MM.1S (cell line): ENCODE measurements around the gene UBE2F.

Experiments
- DNase-seq: peaks from one replicate; pipeline ENCODE4 v3.0.0-alpha.2; 2015
- H2AFZ ChIP-seq: fragments of 300-600 bp; sonication (generic); 2 replicates; pipeline ENCODE4 v1.6.0; 2016; ENCODE audit warnings: antibody characterized with exemption, low read length
- H3F3A ChIP-seq: fragments of 300-600 bp; sonication (generic); 2 replicates; pipeline ENCODE4 v1.6.1; 2016; ENCODE audit warnings: mild to moderate bottlenecking, antibody characterized with exemption, low read length, moderate library complexity, mixed read lengths; ENCODE audit not compliant: insufficient read depth
- H3K27ac ChIP-seq: fragments of 300-600 bp; sonication (generic); 2 replicates; pipeline ENCODE4 v1.5.1; 2016; ENCODE audit warnings: mild to moderate bottlenecking, low read length
- H3K27me3 ChIP-seq: fragments of 300-600 bp; sonication (generic); replicated peaks from 2 replicates; pipeline ENCODE4 v1.6.0; 2016; ENCODE audit warnings: low read length; ENCODE audit not compliant: insufficient read depth
- H3K36me3 ChIP-seq: fragments of 300-600 bp; sonication (generic); replicated peaks from 2 replicates; pipeline ENCODE4 v1.6.1; 2016; ENCODE audit warnings: mild to moderate bottlenecking, low read length, mixed read lengths; ENCODE audit not compliant: insufficient read depth
- H3K4me1 ChIP-seq: fragments of 300-600 bp; sonication (generic); 2 replicates; pipeline ENCODE4 v1.6.1; 2016; ENCODE audit warnings: low read length, mixed read lengths
- H3K4me2 ChIP-seq: fragments of 300-600 bp; sonication (generic); 2 replicates; pipeline ENCODE4 v1.6.0; 2016; ENCODE audit warnings: low read depth, low read length
- H3K4me3 ChIP-seq: fragments of 300-600 bp; sonication (generic); 2 replicates; pipeline ENCODE4 v1.5.1; 2016; ENCODE audit warnings: low read length, mixed read lengths
- H3K79me2 ChIP-seq: fragments of 300-600 bp; sonication (generic); 2 replicates; pipeline ENCODE4 v1.6.1; 2016; ENCODE audit warnings: mixed run types, low read length, mixed read lengths
- H3K9ac ChIP-seq: fragments of 300-600 bp; sonication (generic); 2 replicates; pipeline ENCODE4 v1.6.1; 2016; ENCODE audit warnings: low read length, mixed read lengths
- H3K9me2 ChIP-seq: fragments of 300-600 bp; sonication (generic); replicated peaks from 2 replicates; pipeline ENCODE4 v1.6.1; 2016; ENCODE audit warnings: mild to moderate bottlenecking, low read length, mixed read lengths; ENCODE audit not compliant: insufficient read depth
- H3K9me3 ChIP-seq: fragments of 300-600 bp; sonication (generic); replicated peaks from 2 replicates; pipeline ENCODE4 v1.6.1; 2016; ENCODE audit warnings: mild to moderate bottlenecking, low read length, mixed read lengths; ENCODE audit not compliant: insufficient read depth
- H4K20me1 ChIP-seq: fragments of 300-600 bp; sonication (generic); 2 replicates; pipeline ENCODE4 v1.6.1; 2016; ENCODE audit warnings: mild to moderate bottlenecking, low read length, moderate library complexity, mixed read lengths; ENCODE audit not compliant: insufficient read depth
- EZH2 ChIP-seq: fragments of 300-600 bp; sonication (generic); optimal IDR thresholded peaks from 2 replicates; pipeline ENCODE3; 2017; ENCODE audit warnings: low read depth, mild to moderate bottlenecking, antibody characterized with exemption, low read length, mixed read lengths
- EZH2phosphoT487 ChIP-seq: fragments of 300-600 bp; sonication (generic); IDR thresholded peaks from 2 replicates; pipeline ENCODE4 v1.6.1; 2018; ENCODE audit warnings: antibody characterized with exemption, low read length
- TF ChIP-seq, protein P1 (sequence below): fragments of 300-600 bp; sonication (generic); IDR thresholded peaks from 2 replicates; pipeline ENCODE4 v1.5.1; 2016; ENCODE audit warnings: antibody characterized with exemption, low read length, mixed read lengths

Gene UBE2F

DNA sequence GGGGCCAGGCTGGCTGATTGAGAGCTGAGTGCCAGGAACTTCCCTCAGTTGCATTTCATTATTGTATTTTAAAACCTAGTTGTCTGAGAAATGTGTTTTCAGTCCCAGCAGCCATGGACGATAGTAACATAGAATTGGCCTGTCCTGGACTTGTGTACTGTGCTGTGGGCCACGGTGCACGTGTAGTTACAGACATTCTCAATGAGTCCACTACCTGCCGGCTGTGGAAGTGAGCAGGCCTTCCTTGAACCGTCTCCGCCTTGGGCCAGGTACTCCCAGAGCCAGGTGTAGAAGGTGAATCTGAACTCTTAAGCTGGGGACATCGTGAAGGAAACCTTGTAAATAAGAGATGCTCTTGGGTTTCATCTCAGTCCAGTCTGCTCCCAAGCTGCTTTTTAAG, 47.0 kb downstream of the UBE2F start:
- Histone ChIP-seq H3K27me3 (no peaks in the 10 kb centered on the region), H3K9me3 (no peaks in the 10 kb centered on the region), H3K4me2 (no peak overlapping the region), H3K27ac (no peak overlapping the region), H3K9me2 (no peaks in the 10 kb centered on the region), H3K9ac (no peak overlapping the region), H3F3A (no peaks in the 10 kb centered on the region), H3K4me1 (no peaks in the 10 kb centered on the region), H4K20me1 (no peaks in the 10 kb centered on the region), H3K79me2 (0 out of 2 replicates have a peak, but pooled peaks cover 3% of the 10 kb centered on the region), H3K4me3 (no peak overlapping the region), H2AFZ (no peak overlapping the region), H3K36me3 (no peaks in the 10 kb centered on the region)
- TF ChIP-seq EZH2 (no peak), EZH2phosphoT487 (no peak)
- TF ChIP-seq, protein P1, sequence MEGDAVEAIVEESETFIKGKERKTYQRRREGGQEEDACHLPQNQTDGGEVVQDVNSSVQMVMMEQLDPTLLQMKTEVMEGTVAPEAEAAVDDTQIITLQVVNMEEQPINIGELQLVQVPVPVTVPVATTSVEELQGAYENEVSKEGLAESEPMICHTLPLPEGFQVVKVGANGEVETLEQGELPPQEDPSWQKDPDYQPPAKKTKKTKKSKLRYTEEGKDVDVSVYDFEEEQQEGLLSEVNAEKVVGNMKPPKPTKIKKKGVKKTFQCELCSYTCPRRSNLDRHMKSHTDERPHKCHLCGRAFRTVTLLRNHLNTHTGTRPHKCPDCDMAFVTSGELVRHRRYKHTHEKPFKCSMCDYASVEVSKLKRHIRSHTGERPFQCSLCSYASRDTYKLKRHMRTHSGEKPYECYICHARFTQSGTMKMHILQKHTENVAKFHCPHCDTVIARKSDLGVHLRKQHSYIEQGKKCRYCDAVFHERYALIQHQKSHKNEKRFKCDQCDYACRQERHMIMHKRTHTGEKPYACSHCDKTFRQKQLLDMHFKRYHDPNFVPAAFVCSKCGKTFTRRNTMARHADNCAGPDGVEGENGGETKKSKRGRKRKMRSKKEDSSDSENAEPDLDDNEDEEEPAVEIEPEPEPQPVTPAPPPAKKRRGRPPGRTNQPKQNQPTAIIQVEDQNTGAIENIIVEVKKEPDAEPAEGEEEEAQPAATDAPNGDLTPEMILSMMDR, result no peak
- DNase-seq, result no peak

DNA sequence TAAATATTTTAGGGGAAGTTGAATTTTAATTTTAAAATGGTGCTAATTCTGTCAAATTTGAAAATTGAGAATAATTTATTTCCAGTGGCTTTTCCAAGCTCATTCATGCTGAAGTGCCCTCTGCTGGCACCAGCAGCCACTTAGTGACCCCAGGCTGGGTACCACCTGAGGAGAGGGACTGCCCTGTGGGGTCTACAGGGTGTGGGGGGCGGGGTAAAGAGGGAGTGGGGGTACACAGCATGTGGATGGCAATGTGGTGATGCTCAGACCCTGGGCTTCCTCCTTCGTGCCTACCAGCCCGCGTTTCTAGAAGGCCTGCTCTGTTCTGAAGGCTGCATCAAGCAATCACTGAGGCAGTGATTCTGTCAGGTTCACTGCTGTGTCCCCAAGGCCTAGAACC, 48.9 kb downstream of the UBE2F start:
- no peaks in the 10 kb centered on the region for H3K27me3 ChIP-seq
- H3K9me3 ChIP-seq, result no peaks in the 10 kb centered on the region
- H3K79me2 ChIP-seq, result no peaks in the 10 kb centered on the region
- DNase-seq, result no peak
- no peak for TF ChIP-seq EZH2
- TF ChIP-seq EZH2phosphoT487, result no peak
- TF ChIP-seq, protein P1, result 0 out of 2 replicates have a peak, but pooled peaks have one; percentile 9
- no peak overlapping the region for H2AFZ ChIP-seq
- no peak overlapping the region for H3K4me2 ChIP-seq
- H3K4me1 ChIP-seq, result no peaks in the 10 kb centered on the region
- no peak overlapping the region for H3K9ac ChIP-seq
- no peaks in the 10 kb centered on the region for H4K20me1 ChIP-seq
- no peak overlapping the region for H3K4me3 ChIP-seq
- H3F3A ChIP-seq, result no peaks in the 10 kb centered on the region
- no peak overlapping the region for H3K27ac ChIP-seq
- H3K9me2 ChIP-seq, result no peaks in the 10 kb centered on the region
- H3K36me3 ChIP-seq, result no peaks in the 10 kb centered on the region

DNA sequence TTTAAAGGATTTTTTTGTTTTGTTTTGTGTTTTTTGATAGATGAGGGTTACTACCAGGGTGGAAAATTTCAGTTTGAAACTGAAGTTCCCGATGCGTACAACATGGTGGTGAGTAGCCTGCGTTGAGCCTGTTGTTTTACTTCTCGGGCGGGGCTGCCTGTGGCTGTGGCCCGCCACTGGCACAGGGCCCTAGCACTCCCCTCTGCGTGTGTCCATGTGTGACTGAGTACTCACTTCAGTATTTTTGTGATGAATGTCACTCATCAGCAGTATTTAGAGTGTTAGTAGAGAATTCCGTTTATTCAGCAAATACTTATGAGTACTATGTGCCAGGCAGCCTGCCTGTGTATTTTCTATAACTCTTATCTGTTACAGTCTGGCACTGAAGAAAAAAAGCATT, 49.7 kb downstream of the UBE2F start:
- Histone ChIP-seq H3K27me3 (no peaks in the 10 kb centered on the region), H4K20me1 (no peaks in the 10 kb centered on the region), H3K4me3 (no peak overlapping the region), H3K4me2 (no peak overlapping the region), H3F3A (no peaks in the 10 kb centered on the region), H2AFZ (no peak overlapping the region), H3K4me1 (no peaks in the 10 kb centered on the region), H3K9me3 (no peaks in the 10 kb centered on the region), H3K9ac (no peak overlapping the region), H3K9me2 (no peaks in the 10 kb centered on the region), H3K36me3 (no peaks in the 10 kb centered on the region), H3K27ac (no peak overlapping the region), H3K79me2 (no peaks in the 10 kb centered on the region)
- no peak for DNase-seq
- TF ChIP-seq EZH2phosphoT487 (no peak), EZH2 (no peak)
- TF ChIP-seq, protein P1, result no peak
